GM12878 (cell line): Measurements from ENCODE around the gene TAB2. TPM values are rescaled to one million over a fixed set of nuclear protein-coding genes. Genes with fewer than 3 reads are reported as not detected.

Experiments
- ATAC-seq: fragments of 200-7000 bp; cut with Tn5 transposase; 3 replicates; pipeline ENCODE4 v1.9.1; 2020; ENCODE audit warnings: mild to moderate bottlenecking, moderate library complexity
- BruUV-seq: library from RNA; stranded (reverse); fragments of 400-500 nt; replicated peaks from 2 replicates; lab custom pipeline; 2021; lab: Mats Ljungman, UMichigan
- CTCF ChIA-PET: fragments of 300-600 bp; sonication (Branson Sonifier 250); formaldehyde crosslinking; extraction: SDS; loops from one replicate; lab custom pipeline; 2021; ENCODE audit warnings: inconsistent platforms; lab: Yijun Ruan, JAX
- POLR2A ChIA-PET: fragments of 350-600 bp; formaldehyde crosslinking; extraction: SDS; loops from one replicate; lab custom pipeline; 2021; ENCODE audit warnings: inconsistent platforms; lab: Charles Lee
- RAD21 ChIA-PET: fragments of 300-600 bp; sonication (Branson Sonifier 250); formaldehyde crosslinking; loops from one replicate; lab custom pipeline; 2023; ENCODE audit warnings: antibody characterized with exemption; ENCODE audit not compliant: unreplicated experiment; lab: Charles Lee
- SMC1A ChIA-PET: fragments of 300-600 bp; sonication (Branson Sonifier 250); formaldehyde crosslinking; loops from one replicate; lab custom pipeline; 2023; ENCODE audit not compliant: unreplicated experiment, uncharacterized antibody; lab: Charles Lee
- DNase-seq: peaks from one replicate; pipeline ENCODE4 v3.0.0-alpha.2; 2011; ENCODE audit warnings: low read depth, low spot score
- FAIRE-seq: peaks from 3 replicates; lab custom pipeline; 2011; peaks lifted over from hg19 to GRCh38; lab: Jason Lieb, UNC
- H2AFZ ChIP-seq: 2 replicates; pipeline ENCODE4 v1.6.0; 2011; ENCODE audit warnings: low read depth, low read length, control low read depth; ENCODE audit not compliant: control insufficient read depth
- H3K27ac ChIP-seq: 2 replicates; pipeline ENCODE4 v1.5.1; 2011; ENCODE audit warnings: control low read depth; ENCODE audit not compliant: control insufficient read depth, insufficient read depth
- H3K27me3 ChIP-seq, 2 experiments: replicated peaks in 1 of 2; 2 replicates each; pipeline versions ENCODE4 v1.6.0 to v1.6.1; 2011; ENCODE audit warnings: low read length in 1 of 2; ENCODE audit not compliant: control insufficient read depth in 2 of 2, insufficient read depth in 2 of 2
- H3K36me3 ChIP-seq, 2 experiments: 2 replicates each; pipeline ENCODE4 v1.5.1; 2011; ENCODE audit warnings: low read length in 1 of 2; ENCODE audit not compliant: control insufficient read depth in 2 of 2, insufficient read depth in 2 of 2
- H3K4me1 ChIP-seq: 2 replicates; pipeline ENCODE4 v1.6.1; 2011; ENCODE audit warnings: mild to moderate bottlenecking, low read length, moderate library complexity, mixed read lengths; ENCODE audit not compliant: control insufficient read depth, insufficient read depth
- H3K4me2 ChIP-seq: 2 replicates; pipeline ENCODE4 v1.6.0; 2011; ENCODE audit warnings: control low read depth; ENCODE audit not compliant: control insufficient read depth, insufficient read depth
- H3K4me3 ChIP-seq: fragments of 200-600 bp; sonication (generic); 2 replicates; pipeline ENCODE4 v1.5.1; 2016
- H3K79me2 ChIP-seq: 2 replicates; pipeline ENCODE4 v1.6.0; 2011; ENCODE audit warnings: low read length; ENCODE audit not compliant: control insufficient read depth, insufficient read depth
- H3K9ac ChIP-seq: 2 replicates; pipeline ENCODE4 v1.8.0; 2011; ENCODE audit warnings: low read length, control low read depth, mixed read lengths; ENCODE audit not compliant: control insufficient read depth, insufficient read depth
- H3K9me3 ChIP-seq: replicated peaks from 3 replicates; pipeline ENCODE4 v1.5.1; 2011; ENCODE audit warnings: mild to moderate bottlenecking, low read length; ENCODE audit not compliant: control insufficient read depth, insufficient read depth
- H4K20me1 ChIP-seq: 2 replicates; pipeline ENCODE4 v1.6.0; 2011; ENCODE audit not compliant: control insufficient read depth, insufficient read depth
- CBX3 ChIP-seq: fragments of 200-600 bp; sonication (generic); IDR thresholded peaks from 2 replicates; pipeline ENCODE4 v1.6.1; 2016; ENCODE audit warnings: low read depth, borderline replicate concordance
- CTCF ChIP-seq, 3 experiments: IDR thresholded peaks in 2 of 3; conservative IDR thresholded peaks in 1 of 3; 2 replicates each; pipeline ENCODE4 v1.5.1; 2011; ENCODE audit warnings: low read depth in 3 of 3, low read length in 3 of 3, mild to moderate bottlenecking in 3 of 3, control low read depth in 2 of 3, moderate library complexity in 2 of 3, inconsistent platforms in 1 of 3, mixed read lengths in 1 of 3; ENCODE audit not compliant: control insufficient read depth in 2 of 3, insufficient read depth in 1 of 3; ENCODE audit errors: extremely low read depth in 1 of 3
- DPF2 ChIP-seq: fragments of 450-650 bp; IDR thresholded peaks from 2 replicates; pipeline ENCODE4 v1.6.1; 2017; ENCODE audit warnings: mild to moderate bottlenecking
- E4F1 ChIP-seq: fragments of 450-650 bp; IDR thresholded peaks from 2 replicates; pipeline ENCODE4 v1.6.1; 2018; ENCODE audit warnings: borderline replicate concordance, mild to moderate bottlenecking; ENCODE audit not compliant: partially characterized antibody
- ELK1 ChIP-seq: IDR thresholded peaks from 2 replicates; pipeline ENCODE4 v1.6.1; 2012; ENCODE audit warnings: low read depth, low read length, improper control_type of control experiment
- ESRRA ChIP-seq: IDR thresholded peaks from 2 replicates; pipeline ENCODE4 v1.6.1; 2012; ENCODE audit warnings: mild to moderate bottlenecking, low read length, improper control_type of control experiment
- EZH2 ChIP-seq: IDR thresholded peaks from 2 replicates; pipeline ENCODE4 v1.6.1; 2012; ENCODE audit warnings: low read depth, mild to moderate bottlenecking, control low read depth, inconsistent platforms, low read length, borderline replicate concordance; ENCODE audit not compliant: control insufficient read depth
- FOS ChIP-seq: IDR thresholded peaks from 3 replicates; pipeline ENCODE4 v1.6.1; 2011; ENCODE audit warnings: borderline replicate concordance; ENCODE audit not compliant: insufficient read length; ENCODE audit errors: extremely low read depth
- GATAD2B ChIP-seq: fragments of 450-650 bp; conservative IDR thresholded peaks from 2 replicates; pipeline ENCODE4 v1.6.1; 2017; ENCODE audit warnings: low read depth, mild to moderate bottlenecking, moderate library complexity
- NFYA ChIP-seq: IDR thresholded peaks from 2 replicates; pipeline ENCODE4 v1.6.1; 2011; ENCODE audit warnings: low read depth, mild to moderate bottlenecking, low read length, improper control_type of control experiment, borderline replicate concordance
- NKRF ChIP-seq: fragments of 450-650 bp; conservative IDR thresholded peaks from 2 replicates; pipeline ENCODE4 v1.6.1; 2017; ENCODE audit warnings: mild to moderate bottlenecking, moderate library complexity
- POLR2AphosphoS2 ChIP-seq: IDR thresholded peaks from 2 replicates; pipeline ENCODE4 v1.6.1; 2011; ENCODE audit warnings: low read depth, mild to moderate bottlenecking, low read length, improper control_type of control experiment, moderate library complexity
- RELA ChIP-seq: fragments of 450-650 bp; IDR thresholded peaks from 2 replicates; pipeline ENCODE4 v1.8.0; 2014; ENCODE audit warnings: borderline replicate concordance; ENCODE audit not compliant: partially characterized antibody
- SREBF2 ChIP-seq: IDR thresholded peaks from 2 replicates; pipeline ENCODE4 v1.6.1; 2012; ENCODE audit warnings: mild to moderate bottlenecking, low read length
- WGBS: methylation state at CpG from one replicate; pipeline ENCODE4 v1.1.6; 2016; ENCODE audit warnings: low lambda C conversion rate; ENCODE audit not compliant: insufficient replicate concordance, insufficient coverage; ENCODE audit errors: missing lambda C conversion rate; 5-methylcytosine and 5-hydroxymethylcytosine counted together
- in situ Hi-C: fragments of 300-500 bp; cut with MboI; formaldehyde crosslinking; loops from 9 replicates; pipeline ENCODE4 v1.14.3; 2018; ENCODE audit warnings: mixed read lengths
- intact Hi-C: fragments of 100-400 bp; cut with micrococcal nuclease; formaldehyde crosslinking; loops from one replicate; pipeline ENCODE4 v1.14.2; 2022; ENCODE audit not compliant: unreplicated experiment
- polyA plus RNA-seq, 11 experiments: library from polyadenylated mRNA; depleted of rRNA in 4 of 11; unstranded in 6 of 11; stranded (reverse) in 5 of 11; fragments of >200 nt; fragmentation: Nextera tagmentation in 4 of 11; fragmentation: Illumina TruSeq in 1 of 11; extraction: Ambion mirVana in 4 of 11; extraction: Trizol in 1 of 11; gene quantifications; 1 replicate in 1 of 11; 2 replicates in 10 of 11; pipeline versions ENCODE4 v1.2.1 to v1.2.3, GENCODE V29; 2011 to 2016; ENCODE audit warnings: inconsistent platforms in 2 of 11, missing spikeins in 2 of 11, low read depth in 1 of 11
- total RNA-seq, 4 experiments: library from RNA; depleted of rRNA in 3 of 4; stranded (reverse); fragments of >200 nt in 3 of 4; fragmentation: Illumina TruSeq in 1 of 4; extraction: Trizol in 1 of 4; gene quantifications; 2 replicates each; pipeline versions ENCODE4 v1.2.1 to v1.2.3, GENCODE V29; 2013 to 2021

The TAB2 gene
- total and polyA plus RNA-seq, 10 of the 15 experiments (the other 5 are each of a cell fraction or from before 2014, with no cell fraction given): 8.9 to 66.3 (median 23.0) TPM

GRCh38 chr6:149333266-149333620 is 15.7 kb downstream of the TAB2 start:
- H3K27me3 ChIP-seq: no peaks in the 10 kb centered on the region
- no peak for FAIRE-seq
- RAD21 ChIA-PET: interaction anchor here (0.7 to 6.5 kb wide), 6 partner anchors 11 to 277 kb away, joined by 3 to 74 read pairs (median 4); no protein-coding TSS in a partner anchor
- H3K36me3 ChIP-seq: no peaks in the 10 kb centered on the region; a peak in 1 of 4 replicates
- POLR2A ChIA-PET: interaction anchor here (1.0 to 1.9 kb wide), 4 partner anchors 8 to 141 kb away, joined by 3 to 7 read pairs (median 4); no protein-coding TSS in a partner anchor
- H2AFZ ChIP-seq: no peak overlapping the region
- no peak overlapping the region for H3K4me3 ChIP-seq
- CTCF ChIA-PET: interaction anchor here (0.6 to 7.7 kb wide), 7 partner anchors 9 to 304 kb away, joined by 3 to 56 read pairs (median 4); no protein-coding TSS in a partner anchor
- BruUV-seq: no TSS peak
- peaks cover 6% of the 10 kb centered on the region for H4K20me1 ChIP-seq
- peaks cover 45% of the 10 kb centered on the region for H3K4me1 ChIP-seq
- no peaks in the 10 kb centered on the region; the same call in 2 of the 3 replicates for H3K9me3 ChIP-seq
- no peak for DNase-seq
- TF ChIP-seq GATAD2B (no peak), CTCF (IDR thresholded peaks at IDR 0.05 in 2 of 3, conservative IDR thresholded peaks at IDR 0.05 in 1 of 3; ENCODE audit: control insufficient read depth in 2 of 3, extremely low read depth in 1 of 3, insufficient read depth in 1 of 3, low read depth in 3 of 3, low read length in 3 of 3) (no peak), EZH2 (no peak), FOS (no peak), NFYA (no peak), E4F1 (no peak), ESRRA (no peak), ELK1 (no peak), RELA (no peak), DPF2 (no peak), SREBF2 (no peak), CBX3 (no peak), NKRF (no peak), POLR2AphosphoS2 (no peak)
- H3K79me2 ChIP-seq: peaks cover 98% of the 10 kb centered on the region
- H3K9ac ChIP-seq: no peak overlapping the region
- no peak for ATAC-seq
- in situ Hi-C loops: loop anchor here (5.0 kb wide), 1 partner anchor 301 kb away; no protein-coding TSS in a partner anchor
- intact Hi-C loops: no loop called here
- SMC1A ChIA-PET: interaction anchor here (0.6 to 15.8 kb wide), 14 partner anchors 10 to 254 kb away, joined by 3 to 199 read pairs (median 3); no protein-coding TSS in a partner anchor
- H3K4me2 ChIP-seq: no peak overlapping the region
- 72% methylated on average over 4 of the region's 4 CpGs for WGBS
- no peak overlapping the region for H3K27ac ChIP-seq
